NOMO-1 treated with DMSO at 0.1 percent for 48 hours (cell line): ENCODE results near the gene SCNN1A.

ENCODE experiments used
- DNase-seq: peaks from one replicate; lab custom pipeline; 2025; ENCODE audit not compliant: unreplicated experiment; lab: John Stamatoyannopoulos, UW

The SCNN1A gene

GRCh38 chr12:6335451-6336078 is 39.8 kb downstream of the SCNN1A start:
- peak; percentile 72 for DNase-seq

DNA sequence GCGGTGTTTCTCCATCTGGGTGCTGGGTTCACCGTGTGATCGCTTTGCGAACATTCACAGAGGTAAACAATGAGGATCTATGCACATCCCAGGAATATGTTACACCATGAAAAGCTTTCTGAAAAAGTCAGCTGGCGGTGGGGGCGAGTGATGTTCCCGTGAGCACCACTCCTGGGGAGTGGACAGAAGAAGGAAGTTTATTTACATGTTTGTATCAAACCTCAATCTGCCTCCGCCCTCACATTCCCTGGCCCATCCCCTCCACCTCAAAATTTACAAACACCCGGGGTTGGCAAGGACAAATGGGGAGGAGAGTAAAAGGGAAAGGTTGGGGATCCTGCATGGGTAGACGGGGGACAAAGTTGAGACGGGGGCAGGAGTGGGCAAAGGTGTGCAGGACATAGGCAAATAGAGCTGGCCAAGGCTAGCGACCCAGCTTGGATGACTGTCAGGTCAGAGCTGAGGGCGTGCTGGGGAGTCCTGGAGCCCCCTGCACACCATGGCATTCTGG is 40.4 kb downstream of the SCNN1A start:
- DNase-seq, result no peak

- DNase-seq, result no peak
These were observed 41.0 kb downstream of the SCNN1A start for GRCh38 chr12:6334359-6334758.

GRCh38 chr12:6333566-6333965 is 41.8 kb downstream of the SCNN1A start:
- no peak for DNase-seq

DNA sequence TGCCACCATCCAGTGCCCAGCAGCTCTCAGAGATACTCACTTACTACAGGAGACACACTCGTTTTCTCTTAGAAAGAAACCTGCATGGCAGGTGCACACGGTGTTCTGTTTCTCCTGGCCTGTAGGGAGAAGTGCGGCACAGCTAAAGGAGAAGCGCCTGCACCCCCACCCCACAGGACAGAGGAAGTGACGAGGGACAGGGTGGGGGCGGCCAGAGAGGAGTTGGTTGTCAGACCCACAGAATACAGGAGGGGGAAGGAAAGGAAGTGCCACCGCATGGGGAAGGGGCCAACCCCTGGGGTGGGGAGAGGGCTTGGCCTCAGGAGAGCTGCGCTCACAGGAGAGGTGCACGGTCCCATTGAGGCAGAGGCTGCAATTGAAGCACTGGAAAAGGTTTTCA is 42.3 kb downstream of the SCNN1A start:
- peak; percentile 17 for DNase-seq

- DNase-seq, result peak; percentile 45
These were observed 42.9 kb downstream of the SCNN1A start for GRCh38 chr12:6332459-6332858.

- DNase-seq, result no peak
These were observed 44.2 kb downstream of the SCNN1A start for GRCh38 chr12:6330999-6331714.

GRCh38 chr12:6330192-6330591 is 45.2 kb downstream of the SCNN1A start:
- DNase-seq, result no peak

GRCh38 chr12:6329703-6330064 is 45.7 kb downstream of the SCNN1A start:
- DNase-seq, result no peak

GRCh38 chr12:6328945-6329702 is 46.2 kb downstream of the SCNN1A start:
- DNase-seq, result no peak

GRCh38 chr12:6328045-6328779 is 47.2 kb downstream of the SCNN1A start:
- no peak for DNase-seq

- no peak for DNase-seq
These were observed 47.9 kb downstream of the SCNN1A start for GRCh38 chr12:6327229-6328041.

- DNase-seq, result peak; percentile 46
These were observed 48.8 kb downstream of the SCNN1A start for GRCh38 chr12:6326316-6327228.

GRCh38 chr12:6324936-6325750 is 50.2 kb downstream of the SCNN1A start:
- DNase-seq, result no peak

- DNase-seq, result no peak
These were observed 51.2 kb downstream of the SCNN1A start for GRCh38 chr12:6323995-6324711.

- DNase-seq, result peak; percentile 72
These were observed 51.9 kb downstream of the SCNN1A start for GRCh38 chr12:6323340-6323994.

DNA sequence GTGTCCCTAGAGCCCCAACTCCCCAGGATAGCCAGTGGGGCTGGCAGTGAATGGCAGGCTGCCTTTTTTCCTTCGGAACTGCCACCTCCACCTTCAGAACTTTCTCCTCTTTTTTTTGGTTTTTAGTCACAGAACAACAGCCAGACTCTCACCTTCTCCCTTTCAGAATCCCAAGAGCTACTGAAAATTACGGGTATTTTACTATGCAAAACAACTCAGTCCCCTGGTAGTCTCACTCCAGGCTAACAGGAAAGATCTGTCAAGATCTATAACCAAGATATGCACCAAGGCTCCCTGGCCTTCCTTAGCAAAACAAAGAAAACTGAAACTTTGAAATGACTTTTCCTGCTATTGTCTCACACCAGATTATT is 52.4 kb downstream of the SCNN1A start:
- no peak for DNase-seq
